Nephron progenitor cell (in vitro differentiated cells): ENCODE measurements around the gene WDR75.
"Not testable (repeated sequence)": the region's sequence is repeated elsewhere in the genome, so short reads cannot be mapped to it uniquely, and the experiment has no call there.

ENCODE experiments used
- DNase-seq: peaks from one replicate; pipeline ENCODE4 v3.0.0; 2021
- H3K27ac Mint-ChIP-seq: 2 replicates; pipeline ENCODE4 v1.8.0; 2021; ENCODE audit warnings: mild to moderate bottlenecking, moderate library complexity, mixed read lengths
- H3K27me3 Mint-ChIP-seq: 2 replicates; pipeline ENCODE4 v1.8.0; 2021; ENCODE audit warnings: mild to moderate bottlenecking, low read depth, mixed read lengths; ENCODE audit not compliant: poor library complexity
- H3K36me3 Mint-ChIP-seq: 2 replicates; pipeline ENCODE4 v1.8.0; 2021; ENCODE audit warnings: low read depth, mixed read lengths
- H3K4me1 Mint-ChIP-seq: 2 replicates; pipeline ENCODE4 v1.8.0; 2021; ENCODE audit warnings: mixed read lengths
- H3K4me3 Mint-ChIP-seq: 2 replicates; pipeline ENCODE4 v1.8.0; 2021; ENCODE audit warnings: mild to moderate bottlenecking, moderate library complexity, mixed read lengths
- H3K9me3 Mint-ChIP-seq: 2 replicates; pipeline ENCODE4 v1.8.0; 2021; ENCODE audit warnings: mild to moderate bottlenecking, moderate library complexity, mixed read lengths
- TF ChIP-seq, protein P1 (sequence below): fragments of 200-600 bp; sonication (generic); IDR thresholded peaks from 2 replicates; pipeline ENCODE4 v1.5.0; 2021; ENCODE audit warnings: antibody characterized with exemption

The WDR75 gene

DNA sequence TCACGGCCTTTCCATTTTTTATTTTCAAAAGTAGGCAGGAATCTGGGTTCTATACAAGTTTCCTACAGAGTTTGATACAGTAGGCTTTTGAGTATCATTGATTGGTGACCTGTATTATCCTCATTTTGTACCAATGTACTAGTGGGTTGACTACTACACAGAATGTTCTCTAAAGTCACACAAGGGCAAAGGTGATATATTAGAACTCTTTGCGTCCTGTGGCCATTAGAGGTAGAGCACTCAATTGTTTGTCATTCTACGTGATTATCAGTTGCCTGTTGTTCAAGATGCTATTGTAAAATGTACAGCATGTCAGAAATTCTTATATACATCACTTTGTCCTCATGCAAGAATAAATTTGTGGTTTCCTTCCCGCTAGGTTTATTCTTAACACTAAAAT, 24.8 kb downstream of the WDR75 start:
- peaks cover 10% of the 10 kb centered on the region for H3K4me1 Mint-ChIP-seq
- H3K9me3 Mint-ChIP-seq: no peaks in the 10 kb centered on the region
- H3K27me3 Mint-ChIP-seq: no peaks in the 10 kb centered on the region
- no peak overlapping the region for H3K4me3 Mint-ChIP-seq
- no peak for DNase-seq
- H3K27ac Mint-ChIP-seq: no peak overlapping the region
- H3K36me3 Mint-ChIP-seq: peaks cover 59% of the 10 kb centered on the region
- TF ChIP-seq, protein P1, sequence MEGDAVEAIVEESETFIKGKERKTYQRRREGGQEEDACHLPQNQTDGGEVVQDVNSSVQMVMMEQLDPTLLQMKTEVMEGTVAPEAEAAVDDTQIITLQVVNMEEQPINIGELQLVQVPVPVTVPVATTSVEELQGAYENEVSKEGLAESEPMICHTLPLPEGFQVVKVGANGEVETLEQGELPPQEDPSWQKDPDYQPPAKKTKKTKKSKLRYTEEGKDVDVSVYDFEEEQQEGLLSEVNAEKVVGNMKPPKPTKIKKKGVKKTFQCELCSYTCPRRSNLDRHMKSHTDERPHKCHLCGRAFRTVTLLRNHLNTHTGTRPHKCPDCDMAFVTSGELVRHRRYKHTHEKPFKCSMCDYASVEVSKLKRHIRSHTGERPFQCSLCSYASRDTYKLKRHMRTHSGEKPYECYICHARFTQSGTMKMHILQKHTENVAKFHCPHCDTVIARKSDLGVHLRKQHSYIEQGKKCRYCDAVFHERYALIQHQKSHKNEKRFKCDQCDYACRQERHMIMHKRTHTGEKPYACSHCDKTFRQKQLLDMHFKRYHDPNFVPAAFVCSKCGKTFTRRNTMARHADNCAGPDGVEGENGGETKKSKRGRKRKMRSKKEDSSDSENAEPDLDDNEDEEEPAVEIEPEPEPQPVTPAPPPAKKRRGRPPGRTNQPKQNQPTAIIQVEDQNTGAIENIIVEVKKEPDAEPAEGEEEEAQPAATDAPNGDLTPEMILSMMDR: no peak

DNA sequence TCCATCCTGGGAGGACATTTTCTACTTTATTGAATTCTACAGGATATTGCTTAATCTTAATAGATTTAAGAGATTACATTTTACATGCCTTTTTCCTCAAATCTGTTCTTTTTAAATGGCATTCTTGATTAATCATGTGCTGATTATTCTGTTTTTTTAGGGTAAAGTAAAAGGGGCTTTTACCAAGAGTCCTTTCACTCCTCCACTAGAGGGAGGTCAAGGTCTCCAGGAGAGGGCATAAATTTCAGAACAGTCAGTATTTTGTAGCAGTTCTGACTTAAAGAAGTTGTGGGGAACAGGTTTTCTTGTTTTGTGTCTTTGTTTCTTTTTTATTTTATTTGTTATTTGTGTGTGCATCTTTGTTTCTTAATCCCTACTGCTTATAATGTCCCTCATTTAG, 25.4 kb downstream of the WDR75 start:
- no peak overlapping the region for H3K4me3 Mint-ChIP-seq
- H3K27me3 Mint-ChIP-seq: no peaks in the 10 kb centered on the region
- peaks cover 65% of the 10 kb centered on the region for H3K36me3 Mint-ChIP-seq
- TF ChIP-seq, protein P1: peak; percentile 62
- H3K9me3 Mint-ChIP-seq: no peaks in the 10 kb centered on the region
- no peak overlapping the region for H3K27ac Mint-ChIP-seq
- peaks cover 10% of the 10 kb centered on the region for H3K4me1 Mint-ChIP-seq
- DNase-seq: no peak

DNA sequence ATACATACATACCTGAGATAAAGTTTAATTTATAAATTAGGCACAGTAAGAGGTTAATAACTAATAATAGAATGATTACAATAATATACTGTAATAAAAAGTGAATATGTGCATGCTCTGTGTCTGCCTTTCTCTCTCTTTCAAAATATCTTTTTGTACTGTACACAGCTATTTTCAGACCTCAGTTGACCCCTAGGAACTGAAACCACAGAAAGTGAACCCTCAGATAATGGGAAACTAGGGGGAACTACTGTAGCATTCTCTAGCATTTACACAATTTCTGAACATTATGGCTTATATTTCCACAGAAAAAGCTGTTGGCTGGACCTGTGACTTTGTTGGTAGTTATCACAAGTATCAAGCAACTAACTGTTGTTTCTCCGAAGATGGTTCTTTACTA, 25.9 kb downstream of the WDR75 start:
- TF ChIP-seq, protein P1: no peak
- Mint-ChIP-seq H3K4me1 (peaks cover 10% of the 10 kb centered on the region), H3K36me3 (peaks cover 70% of the 10 kb centered on the region)

DNA sequence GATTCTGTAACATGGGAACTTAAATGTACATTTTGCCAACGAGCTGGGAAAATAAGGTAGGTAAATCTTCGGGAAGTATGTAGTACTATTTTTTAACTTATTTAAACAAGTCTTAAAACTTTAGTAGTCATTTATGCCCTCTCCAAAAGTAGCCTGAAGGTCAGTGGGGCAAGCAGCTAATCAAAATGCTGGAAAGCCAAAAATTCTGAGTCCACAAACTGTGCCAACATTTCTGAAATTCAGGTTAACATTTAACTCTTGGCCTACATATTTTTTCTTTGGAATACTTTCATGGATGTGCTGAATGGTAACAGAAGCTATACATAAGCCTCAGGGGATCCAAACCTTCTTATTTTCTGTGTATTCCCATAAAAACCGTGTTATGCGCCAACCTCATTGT, 26.3 kb downstream of the WDR75 start:
- no peaks in the 10 kb centered on the region for H3K27me3 Mint-ChIP-seq
- peaks cover 10% of the 10 kb centered on the region for H3K4me1 Mint-ChIP-seq
- no peak overlapping the region for H3K4me3 Mint-ChIP-seq

More for the DNA sequence above, 25.9 kb downstream of the WDR75 start:
- Mint-ChIP-seq H3K9me3 (no peaks in the 10 kb centered on the region), H3K4me3 (no peak overlapping the region), H3K27ac (peak overlapping the region; percentile 25), H3K27me3 (no peaks in the 10 kb centered on the region)
- DNase-seq: no peak

DNA sequence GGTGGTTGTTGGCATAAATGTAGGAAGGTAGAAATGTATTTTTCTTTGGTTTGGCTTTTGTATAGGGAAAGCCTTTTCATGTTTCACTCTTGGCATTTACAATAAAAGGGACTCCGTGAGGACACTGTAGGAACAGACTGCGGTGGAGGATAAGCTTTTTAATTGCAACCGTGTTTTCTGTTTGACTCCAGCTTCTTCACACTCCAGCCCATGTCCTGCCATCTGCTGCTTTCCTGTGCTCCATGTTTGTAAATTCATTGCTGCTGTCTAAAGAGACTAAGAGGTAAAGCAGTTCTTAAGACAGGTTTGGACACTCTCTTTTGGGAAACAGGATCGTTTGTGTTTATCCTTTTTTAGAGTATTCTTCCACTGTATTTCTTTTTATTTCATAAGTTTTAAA, 33.3 kb downstream of the WDR75 start:
- TF ChIP-seq, protein P1: no peak
- Mint-ChIP-seq H3K4me3 (no peak overlapping the region), H3K36me3 (peaks cover 67% of the 10 kb centered on the region), H3K9me3 (no peaks in the 10 kb centered on the region), H3K4me1 (peaks cover 12% of the 10 kb centered on the region), H3K27me3 (no peaks in the 10 kb centered on the region), H3K27ac (peak overlapping the region; percentile 33)
- DNase-seq: no peak

More for the DNA sequence above, 26.3 kb downstream of the WDR75 start:
- Mint-ChIP-seq H3K27ac (peak overlapping the region; percentile 25), H3K9me3 (no peaks in the 10 kb centered on the region), H3K36me3 (peaks cover 74% of the 10 kb centered on the region)
- DNase-seq: no peak
- TF ChIP-seq, protein P1: no peak

DNA sequence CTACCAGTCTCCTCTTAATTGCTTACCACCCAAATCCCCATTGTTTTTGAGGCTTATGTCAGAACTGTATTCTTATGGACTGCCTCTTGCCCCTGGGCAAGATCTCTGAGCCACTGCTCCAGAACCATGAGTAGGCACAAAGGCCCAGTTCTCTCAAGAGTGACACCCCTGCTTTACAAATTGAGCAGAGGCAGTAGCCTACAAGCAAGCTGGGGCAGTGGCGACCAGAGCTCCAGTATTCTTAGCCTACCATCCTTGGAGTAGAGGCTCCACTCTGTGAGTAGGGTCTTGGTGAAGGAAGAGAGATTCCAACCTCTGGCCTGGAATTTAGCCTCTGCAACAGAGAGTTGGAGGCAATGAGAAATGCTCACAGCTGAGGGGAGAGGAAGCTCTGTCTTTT, 36.5 kb downstream of the WDR75 start:
- Mint-ChIP-seq H3K36me3 (peaks cover 43% of the 10 kb centered on the region), H3K4me3 (no peak overlapping the region), H3K4me1 (peaks cover 12% of the 10 kb centered on the region), H3K27ac (peak overlapping the region; percentile 65), H3K9me3 (no peaks in the 10 kb centered on the region), H3K27me3 (no peaks in the 10 kb centered on the region)
- TF ChIP-seq, protein P1: no peak
- no peak for DNase-seq

DNA sequence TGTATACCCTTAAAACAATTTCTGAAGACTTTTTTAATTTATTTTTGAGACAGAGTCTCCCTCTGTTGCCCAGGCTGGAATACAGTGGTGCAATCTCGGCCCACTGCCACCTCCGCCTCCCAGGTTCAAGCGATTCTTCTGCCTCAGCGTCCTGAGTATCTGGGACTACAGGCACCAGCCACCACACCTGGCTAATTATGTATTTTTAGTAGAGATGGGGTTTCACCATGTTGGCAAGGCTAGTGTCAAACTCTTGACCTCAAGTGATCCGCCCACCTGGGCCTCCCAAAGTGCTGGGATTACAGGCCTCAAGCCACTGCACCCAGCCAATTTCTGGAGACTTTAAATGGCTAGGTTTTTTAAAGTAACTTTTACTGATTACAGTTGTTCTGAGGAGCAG, 37.0 kb downstream of the WDR75 start:
- H3K4me3 Mint-ChIP-seq: not testable (repeated sequence)

More for the DNA sequence above, 37.0 kb downstream of the WDR75 start:
- Mint-ChIP-seq H3K4me1 (peaks cover 12% of the 10 kb centered on the region), H3K27ac (peak overlapping the region; percentile 65), H3K36me3 (peaks cover 42% of the 10 kb centered on the region)
- DNase-seq, H3K9me3 Mint-ChIP-seq, H3K27me3 Mint-ChIP-seq: not testable (repeated sequence)
